Muscle layer of duodenum (tissue), 2 donors: Measurements from ENCODE around the gene PSAP.

Experiments used
- H3K27ac ChIP-seq: one replicate; pipeline ENCODE4 v1.7.0; 2013; ENCODE audit warnings: mild to moderate bottlenecking, low read length
- H3K27me3 ChIP-seq: one replicate; pipeline ENCODE4 v1.7.0; 2013; ENCODE audit warnings: low read depth, mild to moderate bottlenecking, control low read depth, low read length
- H3K36me3 ChIP-seq, 2 donors: one replicate each; pipeline ENCODE4 v1.7.0; 2013; ENCODE audit warnings: low read length in 2 of 2, control low read depth in 1 of 2, mild to moderate bottlenecking in 1 of 2; ENCODE audit not compliant: insufficient read depth in 2 of 2, control insufficient read depth in 1 of 2
- H3K4me1 ChIP-seq, 2 donors: one replicate each; pipeline ENCODE4 v1.7.0; 2013; ENCODE audit warnings: low read length in 2 of 2, mild to moderate bottlenecking in 2 of 2, control low read depth in 1 of 2, moderate library complexity in 1 of 2; ENCODE audit not compliant: insufficient read depth in 2 of 2, control insufficient read depth in 1 of 2
- H3K4me3 ChIP-seq, 2 donors: one replicate each; pipeline ENCODE4 v1.7.0; 2013; ENCODE audit warnings: low read length in 2 of 2, low read depth in 1 of 2, mild to moderate bottlenecking in 1 of 2
- H3K9me3 ChIP-seq, 2 donors: one replicate each; pipeline ENCODE4 v1.7.0; 2013; ENCODE audit warnings: low read length in 2 of 2, control low read depth in 1 of 2, mild to moderate bottlenecking in 1 of 2; ENCODE audit not compliant: control insufficient read depth in 1 of 2
- donor health status: healthy.

The PSAP gene

GRCh38 chr10:71783917-71784678, 67.0 kb downstream of the PSAP start:
- Histone ChIP-seq H3K9me3 (no peaks in the 10 kb centered on the region), H3K36me3 (no peaks in the 10 kb centered on the region), H3K4me3 (no peak overlapping the region), H3K4me1 (no peaks in the 10 kb centered on the region), H3K27ac (no peak overlapping the region), H3K27me3 (no peaks in the 10 kb centered on the region)

GRCh38 chr10:71782917-71783490, 68.0 kb downstream of the PSAP start:
- H3K4me1 ChIP-seq: no peaks in the 10 kb centered on the region
- H3K4me3 ChIP-seq: no peak overlapping the region
- H3K27ac ChIP-seq: no peak overlapping the region
- H3K9me3 ChIP-seq: no peaks in the 10 kb centered on the region
- H3K27me3 ChIP-seq: no peaks in the 10 kb centered on the region
- no peaks in the 10 kb centered on the region for H3K36me3 ChIP-seq

GRCh38 chr10:71782221-71782916, 68.7 kb downstream of the PSAP start:
- no peak overlapping the region for H3K4me3 ChIP-seq
- no peaks in the 10 kb centered on the region for H3K9me3 ChIP-seq
- no peak overlapping the region for H3K27ac ChIP-seq

GRCh38 chr10:71780719-71781118, 70.3 kb downstream of the PSAP start:
- no peak overlapping the region for H3K4me3 ChIP-seq
- H3K27me3 ChIP-seq: no peaks in the 10 kb centered on the region
- H3K36me3 ChIP-seq: no peaks in the 10 kb centered on the region
- H3K4me1 ChIP-seq: no peaks in the 10 kb centered on the region
- H3K27ac ChIP-seq: no peak overlapping the region
- H3K9me3 ChIP-seq: no peaks in the 10 kb centered on the region

More at GRCh38 chr10:71782221-71782916, 68.7 kb downstream of the PSAP start:
- no peaks in the 10 kb centered on the region for H3K36me3 ChIP-seq
- no peaks in the 10 kb centered on the region for H3K27me3 ChIP-seq
- H3K4me1 ChIP-seq: no peaks in the 10 kb centered on the region

GRCh38 chr10:71780156-71780555, 70.9 kb downstream of the PSAP start:
- no peak overlapping the region for H3K4me3 ChIP-seq

GRCh38 chr10:71779641-71780040, 71.4 kb downstream of the PSAP start:
- Histone ChIP-seq H3K9me3 (no peaks in the 10 kb centered on the region), H3K27me3 (no peaks in the 10 kb centered on the region), H3K36me3 (no peaks in the 10 kb centered on the region), H3K4me1 (no peaks in the 10 kb centered on the region), H3K27ac (no peak overlapping the region), H3K4me3 (no peak overlapping the region)

More at GRCh38 chr10:71780156-71780555, 70.9 kb downstream of the PSAP start:
- no peak overlapping the region for H3K27ac ChIP-seq
- H3K4me1 ChIP-seq: no peaks in the 10 kb centered on the region
- no peaks in the 10 kb centered on the region for H3K9me3 ChIP-seq
- no peaks in the 10 kb centered on the region for H3K27me3 ChIP-seq
- no peaks in the 10 kb centered on the region for H3K36me3 ChIP-seq

- Histone ChIP-seq H3K4me3 (no peak overlapping the region), H3K36me3 (no peaks in the 10 kb centered on the region), H3K27ac (no peak overlapping the region), H3K4me1 (peaks cover 7 to 9% of the 10 kb centered on the region in 2 donors), H3K9me3 (no peaks in the 10 kb centered on the region), H3K27me3 (no peaks in the 10 kb centered on the region)
Measured at GRCh38 chr10:71778071-71778825, 72.8 kb downstream of the PSAP start.

- H3K27ac ChIP-seq: no peak overlapping the region
- H3K4me1 ChIP-seq: peaks cover 7 to 15% of the 10 kb centered on the region in 2 donors
- H3K36me3 ChIP-seq: no peaks in the 10 kb centered on the region
- H3K4me3 ChIP-seq: no peak overlapping the region
- H3K27me3 ChIP-seq: no peaks in the 10 kb centered on the region
- H3K9me3 ChIP-seq: no peaks in the 10 kb centered on the region
Measured at GRCh38 chr10:71777213-71777985, 73.7 kb downstream of the PSAP start.

GRCh38 chr10:71776481-71776925, 74.5 kb downstream of the PSAP start:
- H3K27me3 ChIP-seq: no peaks in the 10 kb centered on the region
- H3K4me1 ChIP-seq: peaks cover 9 to 23% of the 10 kb centered on the region in 2 donors
- H3K4me3 ChIP-seq: no peak overlapping the region
- no peaks in the 10 kb centered on the region for H3K9me3 ChIP-seq
- H3K27ac ChIP-seq: no peak overlapping the region
- H3K36me3 ChIP-seq: no peaks in the 10 kb centered on the region

GRCh38 chr10:71774916-71775702, 75.9 kb downstream of the PSAP start:
- Histone ChIP-seq H3K4me3 (no peak overlapping the region), H3K9me3 (no peaks in the 10 kb centered on the region), H3K27ac (no peak overlapping the region), H3K27me3 (no peaks in the 10 kb centered on the region), H3K36me3 (no peaks in the 10 kb centered on the region), H3K4me1 (peaks cover 23 to 37% of the 10 kb centered on the region in 2 donors)
